Neuronal stem cell (in vitro differentiated cells): Measurements from ENCODE around the gene CFAP97. TPM values are rescaled to one million over a fixed set of nuclear protein-coding genes. Genes with fewer than 3 reads are reported as not detected.

ENCODE experiments used
- DNase-seq: peaks from one replicate; pipeline ENCODE4 v3.0.0-alpha.2; 2013; ENCODE audit warnings: low spot score
- H2AFZ ChIP-seq: one replicate; pipeline ENCODE4 v1.6.1; 2013; ENCODE audit warnings: mild to moderate bottlenecking, low read length, inconsistent platforms
- H2AK5ac ChIP-seq: 2 replicates; pipeline ENCODE4 v1.6.1; 2013; ENCODE audit warnings: low read depth, mild to moderate bottlenecking, inconsistent platforms, low read length, moderate library complexity, mixed read lengths
- H2BK120ac ChIP-seq: 2 replicates; pipeline ENCODE4 v1.6.1; 2013; ENCODE audit warnings: low read depth, mild to moderate bottlenecking, inconsistent platforms, low read length, moderate library complexity, mixed read lengths
- H2BK12ac ChIP-seq: one replicate; pipeline ENCODE4 v1.6.1; 2013; ENCODE audit warnings: low read length, inconsistent platforms
- H2BK15ac ChIP-seq: 2 replicates; pipeline ENCODE4 v1.6.1; 2013; ENCODE audit warnings: mild to moderate bottlenecking, low read length, inconsistent platforms, mixed read lengths
- H2BK5ac ChIP-seq: one replicate; pipeline ENCODE4 v1.6.1; 2013; ENCODE audit warnings: inconsistent platforms, mild to moderate bottlenecking, low read length, moderate library complexity
- H3K14ac ChIP-seq: one replicate; pipeline ENCODE4 v1.6.1; 2013; ENCODE audit warnings: low read length, inconsistent platforms
- H3K18ac ChIP-seq: 2 replicates; pipeline ENCODE4 v1.6.1; 2013; ENCODE audit warnings: low read length, inconsistent platforms
- H3K23ac ChIP-seq: 2 replicates; pipeline ENCODE4 v1.6.1; 2013; ENCODE audit warnings: low read depth, mild to moderate bottlenecking, mixed read lengths, low read length, inconsistent platforms; ENCODE audit not compliant: poor library complexity
- H3K27ac ChIP-seq: replicated peaks from 3 replicates; pipeline ENCODE4 v1.5.1; 2013; ENCODE audit warnings: low read length, inconsistent platforms
- H3K27me3 ChIP-seq, 3 experiments: 2 replicates each; pipeline ENCODE4 v1.6.1; 2013; ENCODE audit warnings: low read length in 3 of 3, mild to moderate bottlenecking in 2 of 3, inconsistent platforms in 1 of 3, low read depth in 1 of 3, mixed read lengths in 1 of 3, moderate library complexity in 1 of 3; ENCODE audit not compliant: control insufficient read depth in 3 of 3, insufficient read depth in 3 of 3
- H3K36me3 ChIP-seq, 2 donors: replicated peaks in 1 of 2; 2 replicates each; pipeline ENCODE4 v1.6.1; 2013; ENCODE audit warnings: low read length in 2 of 2; ENCODE audit not compliant: control insufficient read depth in 2 of 2, insufficient read depth in 2 of 2
- H3K4ac ChIP-seq: 2 replicates; pipeline ENCODE4 v1.6.1; 2013; ENCODE audit warnings: inconsistent platforms, mild to moderate bottlenecking, low read length, moderate library complexity
- H3K4me1 ChIP-seq, 2 donors: 1 replicate in 1 of 2; 2 replicates in 1 of 2; pipeline ENCODE4 v1.6.1; 2013; ENCODE audit warnings: low read length in 2 of 2, low read depth in 1 of 2; ENCODE audit not compliant: control insufficient read depth in 2 of 2, insufficient read depth in 1 of 2
- H3K4me2 ChIP-seq: one replicate; pipeline ENCODE4 v1.6.1; 2013; ENCODE audit warnings: mild to moderate bottlenecking, low read length, inconsistent platforms; ENCODE audit not compliant: insufficient read depth, poor library complexity, severe bottlenecking
- H3K4me3 ChIP-seq, 2 donors: 2 replicates each; pipeline ENCODE4 v1.5.1; 2013; ENCODE audit warnings: low read length in 2 of 2, mild to moderate bottlenecking in 2 of 2, inconsistent platforms in 1 of 2, moderate library complexity in 1 of 2
- H3K79me1 ChIP-seq: one replicate; pipeline ENCODE4 v1.6.1; 2013; ENCODE audit warnings: low read depth, mild to moderate bottlenecking, inconsistent platforms, low read length, moderate library complexity
- H3K9ac ChIP-seq: one replicate; pipeline ENCODE4 v1.6.1; 2013; ENCODE audit warnings: mild to moderate bottlenecking, low read depth, low read length, inconsistent platforms; ENCODE audit not compliant: poor library complexity
- H3K9me3 ChIP-seq, 2 donors: replicated peaks in 1 of 2; 2 replicates each; pipeline versions ENCODE3 to v1.6.1; 2013; ENCODE audit warnings: low read length in 2 of 2, mild to moderate bottlenecking in 2 of 2, inconsistent platforms in 1 of 2, low read depth in 1 of 2, mixed read lengths in 1 of 2, moderate library complexity in 1 of 2; ENCODE audit not compliant: control insufficient read depth in 2 of 2, insufficient read depth in 1 of 2
- H4K8ac ChIP-seq: one replicate; pipeline ENCODE4 v1.6.1; 2013; ENCODE audit warnings: low read depth, mild to moderate bottlenecking, inconsistent platforms, low read length, moderate library complexity
- H4K91ac ChIP-seq: one replicate; pipeline ENCODE4 v1.6.1; 2013; ENCODE audit warnings: low read length, low read depth, mild to moderate bottlenecking, inconsistent platforms; ENCODE audit not compliant: poor library complexity
- WGBS, 2 donors: extraction: QIAGEN DNeasy Blood & Tissue Kit; methylation state at CpG; one replicate each; pipeline ENCODE4 v1.1.7; 2013; ENCODE audit warnings: missing lambda C conversion rate in 2 of 2, mixed read lengths in 1 of 2; ENCODE audit not compliant: insufficient read length in 2 of 2, insufficient replicate concordance in 1 of 2; ENCODE audit errors: extremely low coverage in 2 of 2; 5-methylcytosine and 5-hydroxymethylcytosine counted together
- polyA plus RNA-seq, 2 experiments: library from polyadenylated mRNA; stranded (reverse); fragments of 200-250 nt; gene quantifications; one replicate each; pipeline ENCODE4 v1.2.3, GENCODE V29; 2013

Gene CFAP97
- polyA plus RNA-seq (2013, experiment 1 of 2) = 47.3 TPM
- 51.5 TPM for polyA plus RNA-seq (2013, experiment 2 of 2)

DNA sequence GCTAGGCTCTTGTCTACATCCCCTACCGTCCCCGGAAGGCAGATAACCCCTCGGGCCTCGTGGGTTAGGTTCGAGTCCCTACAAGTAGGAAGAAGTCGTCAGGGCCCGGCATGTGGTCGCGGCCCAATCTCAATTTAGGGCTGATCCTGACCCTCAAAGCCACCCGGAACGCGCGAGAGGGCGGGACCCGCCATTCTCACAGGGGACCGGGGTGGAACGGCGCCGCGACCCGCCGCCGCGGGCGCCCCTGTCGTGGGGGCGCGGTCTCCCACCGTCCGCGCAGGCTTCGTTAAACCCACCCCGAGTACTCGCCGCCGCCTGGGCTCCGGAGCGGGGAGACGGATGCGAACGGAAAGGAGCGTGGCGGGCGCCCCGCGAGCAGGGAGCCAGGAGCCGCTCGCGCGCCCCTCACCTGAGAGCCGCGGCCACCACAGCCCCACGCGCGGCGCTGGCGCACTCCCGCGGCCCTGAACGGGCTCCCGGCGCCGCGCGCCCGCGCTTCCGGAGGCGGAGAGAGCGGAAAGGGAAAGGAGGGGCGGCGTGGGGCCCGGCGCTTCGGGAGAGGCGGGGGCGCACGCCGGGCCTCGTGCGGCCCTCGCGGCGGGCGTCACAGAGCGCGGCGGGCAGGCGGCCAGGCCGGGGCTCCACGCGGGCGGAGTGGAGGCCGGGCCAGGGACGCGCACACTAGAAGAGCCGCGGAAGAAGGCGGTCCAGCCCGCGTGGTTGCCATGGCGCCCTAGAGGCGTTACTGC is at the start of gene CFAP97:
TSS of gene CFAP97 (minus strand) at position 515 of the 752 bp plus-strand sequence. CDS start 12,804 bp downstream, outside the sequence.
- Histone ChIP-seq H3K27ac (no peak within 1 kb of the TSS), H3K4me3 (peak within 1 kb of the TSS; percentile 62 to 93), H3K23ac (peak within 1 kb of the TSS; percentile 85), H2BK120ac (peak within 1 kb of the TSS; percentile 87), H4K91ac (no peak within 1 kb of the TSS), H4K8ac (no peak within 1 kb of the TSS), H3K4me2 (peak within 1 kb of the TSS; percentile 87), H2AK5ac (peak within 1 kb of the TSS; percentile 37), H3K27me3 (no peaks in the 10 kb centered on the region), H2AFZ (peak within 1 kb of the TSS; percentile 97), H2BK12ac (peak within 1 kb of the TSS; percentile 63), H3K18ac (peak within 1 kb of the TSS; percentile 98), H2BK5ac (no peak within 1 kb of the TSS), H3K4me1 (peaks cover 6 to 10% of the 10 kb centered on the region in 2 donors), H3K14ac (peak within 1 kb of the TSS; percentile 75), H3K9ac (peak within 1 kb of the TSS; percentile 90), H3K79me1 (peaks cover 3% of the 10 kb centered on the region), H3K4ac (peak within 1 kb of the TSS; percentile 37), H2BK15ac (peak within 1 kb of the TSS; percentile 49), H3K9me3 (no peaks in the 10 kb centered on the region), H3K36me3 (peaks cover 0 to 14% of the 10 kb centered on the region in 2 donors)
- peak; percentile 52 for DNase-seq
- WGBS, 2 donors = no CpG with 5 or more reads among the region's 103 CpGs

DNA sequence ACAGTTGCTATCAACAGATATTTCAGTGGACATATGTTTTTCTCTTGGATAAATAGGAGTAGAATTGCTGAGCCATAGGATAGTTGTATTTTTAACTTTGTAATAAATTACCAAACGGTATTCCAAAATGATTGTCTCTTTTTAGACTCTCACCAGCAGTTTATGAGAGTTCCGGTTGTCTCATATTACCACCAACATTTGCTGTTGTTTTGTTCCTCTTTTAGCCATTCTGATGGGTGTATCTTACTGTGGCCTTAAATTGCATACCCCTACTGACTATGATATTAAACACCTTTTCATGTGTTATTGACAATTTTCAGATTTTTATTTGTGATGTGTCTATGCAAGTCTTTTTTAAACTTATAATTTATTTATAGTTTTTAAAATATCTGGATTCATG is 45.3 kb upstream of the CFAP97 start:
- no peak overlapping the region for H4K8ac ChIP-seq
- H3K4me2 ChIP-seq = no peak overlapping the region
- no peak overlapping the region for H3K9ac ChIP-seq
- H3K9me3 ChIP-seq = no peaks in the 10 kb centered on the region
- H2BK120ac ChIP-seq = no peak overlapping the region
- H3K23ac ChIP-seq = no peak overlapping the region
- no peak overlapping the region for H2BK12ac ChIP-seq
- H3K4me3 ChIP-seq = no peak overlapping the region
- no peak overlapping the region for H3K4ac ChIP-seq
- no peak for DNase-seq
- H2BK5ac ChIP-seq = no peak overlapping the region
- no peak overlapping the region for H2AK5ac ChIP-seq
- H3K27me3 ChIP-seq = no peaks in the 10 kb centered on the region
- no peak overlapping the region for H4K91ac ChIP-seq
- H3K27ac ChIP-seq = no peak overlapping the region
- H3K79me1 ChIP-seq = peaks cover 2% of the 10 kb centered on the region
- no peak overlapping the region for H2BK15ac ChIP-seq
- no peak overlapping the region for H3K18ac ChIP-seq
- no peaks in the 10 kb centered on the region for H3K4me1 ChIP-seq
- no CpG with 5 or more reads among the region's 2 CpGs for WGBS, 2 donors
- H3K14ac ChIP-seq = no peak overlapping the region
- peaks cover 2 to 8% of the 10 kb centered on the region in 2 donors for H3K36me3 ChIP-seq
- H2AFZ ChIP-seq = no peak overlapping the region

DNA sequence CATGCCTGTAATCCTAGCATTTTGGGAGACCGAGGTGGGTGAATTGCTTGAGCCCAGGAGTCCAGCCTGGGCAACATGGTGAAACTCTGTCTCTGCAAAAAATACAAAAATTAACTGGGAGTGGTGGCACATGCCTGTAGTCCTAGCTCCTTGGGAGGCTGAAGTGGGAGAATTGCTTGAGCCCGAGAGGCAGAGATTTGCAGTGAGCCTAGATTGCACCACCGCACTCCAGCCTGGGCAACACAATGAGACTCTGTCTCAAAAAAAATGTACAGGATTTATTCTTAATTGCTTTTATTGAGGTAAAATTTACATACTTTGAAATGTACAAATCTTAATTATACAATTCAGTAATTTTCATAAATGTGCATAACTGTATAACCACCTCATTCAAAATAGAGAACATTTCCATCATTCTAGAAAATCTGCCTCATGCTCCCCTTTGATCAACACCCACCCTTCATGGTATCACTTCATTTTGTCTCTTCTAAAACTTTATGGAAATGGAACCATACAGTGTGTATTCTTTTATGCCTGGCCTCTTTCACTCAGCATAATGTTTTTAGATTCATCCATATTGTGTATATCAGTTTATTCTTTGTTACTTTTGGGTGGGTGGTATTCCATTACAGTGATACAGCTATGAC is 44.7 kb upstream of the CFAP97 start:
- no peak overlapping the region for H2BK120ac ChIP-seq
- DNase-seq = no peak
- no peaks in the 10 kb centered on the region for H3K9me3 ChIP-seq
- no peak overlapping the region for H2BK12ac ChIP-seq
- H4K8ac ChIP-seq = no peak overlapping the region
- no peak overlapping the region for H3K18ac ChIP-seq
- H2AFZ ChIP-seq = no peak overlapping the region
- H3K14ac ChIP-seq = no peak overlapping the region
- no peak overlapping the region for H3K9ac ChIP-seq
- no peak overlapping the region for H3K23ac ChIP-seq
- H2BK15ac ChIP-seq = no peak overlapping the region
- H3K27ac ChIP-seq = no peak overlapping the region
- H3K27me3 ChIP-seq = no peaks in the 10 kb centered on the region
- peaks cover 2 to 8% of the 10 kb centered on the region in 2 donors for H3K36me3 ChIP-seq
- no peak overlapping the region for H4K91ac ChIP-seq
- no peak overlapping the region for H3K4me3 ChIP-seq
- WGBS, 2 donors = no CpG with 5 or more reads among the region's 3 CpGs
- no peak overlapping the region for H2AK5ac ChIP-seq
- H3K4me2 ChIP-seq = no peak overlapping the region
- H3K4me1 ChIP-seq = no peaks in the 10 kb centered on the region
- H3K79me1 ChIP-seq = peaks cover 4% of the 10 kb centered on the region
- H2BK5ac ChIP-seq = no peak overlapping the region
- no peak overlapping the region for H3K4ac ChIP-seq

DNA sequence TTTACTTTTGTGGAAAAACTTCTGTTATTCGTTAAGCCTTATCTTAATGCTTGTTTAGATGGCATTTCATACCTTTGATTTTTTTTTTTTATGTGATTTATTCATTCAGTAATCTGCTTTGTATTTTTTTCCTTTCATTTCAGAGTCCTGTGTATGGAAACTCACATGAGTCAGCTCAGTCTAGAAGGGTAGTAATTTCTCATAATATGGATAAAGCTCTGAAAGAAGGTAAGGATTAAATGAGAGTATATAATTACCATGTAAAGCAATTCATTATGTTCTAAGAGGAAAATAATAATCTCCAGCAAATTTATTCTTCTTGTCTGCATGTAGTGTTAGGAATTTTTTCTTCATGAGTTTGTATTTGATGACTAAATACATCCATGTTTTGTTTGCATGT is 43.4 kb upstream of the CFAP97 start:
- no peak overlapping the region for H3K4ac ChIP-seq
- DNase-seq = no peak
- H3K79me1 ChIP-seq = peaks cover 4% of the 10 kb centered on the region
- H3K9ac ChIP-seq = no peak overlapping the region
- H4K91ac ChIP-seq = no peak overlapping the region
- H3K27ac ChIP-seq = no peak overlapping the region
- peaks cover 2 to 8% of the 10 kb centered on the region in 2 donors for H3K36me3 ChIP-seq
- H3K14ac ChIP-seq = no peak overlapping the region
- H2AK5ac ChIP-seq = no peak overlapping the region
- no CpG with 5 or more reads among the region's 1 CpG for WGBS, 2 donors
- no peak overlapping the region for H4K8ac ChIP-seq
- no peaks in the 10 kb centered on the region for H3K4me1 ChIP-seq
- no peak overlapping the region for H2BK120ac ChIP-seq
- H3K27me3 ChIP-seq = no peaks in the 10 kb centered on the region
- no peak overlapping the region for H2AFZ ChIP-seq
- H3K18ac ChIP-seq = no peak overlapping the region
- H3K4me2 ChIP-seq = no peak overlapping the region
- H3K4me3 ChIP-seq = no peak overlapping the region
- no peak overlapping the region for H3K23ac ChIP-seq
- no peak overlapping the region for H2BK12ac ChIP-seq
- H3K9me3 ChIP-seq = peaks cover 0 to under 1% of the 10 kb centered on the region in 2 donors
- H2BK15ac ChIP-seq = no peak overlapping the region
- no peak overlapping the region for H2BK5ac ChIP-seq
